Ovary (tissue), 9 donors: ENCODE measurements around the gene SLC25A29. TPM values are rescaled to one million over a fixed set of nuclear protein-coding genes. Genes with fewer than 3 reads are reported as not detected.

Experiments
- DNase-seq, 5 donors: peaks; one replicate each; pipeline ENCODE4 v3.0.0-alpha.2; 2019 to 2020
- H3K27ac ChIP-seq, 2 donors: fragments of 200-600 bp; one replicate each; pipeline versions ENCODE4 v1.5.1 to v1.8.0; 2019 to 2022
- H3K27me3 ChIP-seq: fragments of 200-600 bp; one replicate; pipeline ENCODE4 v1.8.0; 2022
- H3K36me3 ChIP-seq: fragments of 200-600 bp; sonication (generic); one replicate; pipeline ENCODE4 v1.5.1; 2019
- H3K4me1 ChIP-seq: one replicate; pipeline ENCODE4 v1.8.1; 2013; ENCODE audit warnings: mild to moderate bottlenecking, moderate library complexity; ENCODE audit not compliant: insufficient read depth
- H3K4me3 ChIP-seq: fragments of 200-600 bp; sonication (generic); one replicate; pipeline ENCODE4 v1.5.1; 2017
- H3K9me3 ChIP-seq, 2 donors: fragments of 200-600 bp in 1 of 2; sonication (generic) in 1 of 2; one replicate each; pipeline versions ENCODE4 v1.5.1 to v1.8.1; 2013 to 2019; ENCODE audit warnings: mild to moderate bottlenecking in 1 of 2, moderate library complexity in 1 of 2
- CTCF ChIP-seq, 3 donors: fragments of 450-650 bp in 2 of 3; fragments of 200-600 bp in 1 of 3; IDR thresholded peaks; one replicate each; pipeline versions ENCODE4 v1.5.1 to v1.8.0; 2016 to 2022; ENCODE audit warnings: antibody characterized with exemption in 3 of 3, mild to moderate bottlenecking in 1 of 3
- EP300 ChIP-seq: sonication (generic); formaldehyde crosslinking; IDR thresholded peaks from one replicate; pipeline ENCODE4 v1.6.1; 2017; ENCODE audit warnings: antibody characterized with exemption
- POLR2A ChIP-seq: fragments of 450-650 bp; IDR thresholded peaks from one replicate; pipeline ENCODE4 v1.6.1; 2017; ENCODE audit warnings: antibody characterized with exemption, mild to moderate bottlenecking, moderate library complexity
- WGBS, 3 donors: extraction: QIAGEN DNeasy Blood & Tissue Kit in 1 of 3; methylation state at CpG; one replicate each; pipeline versions ENCODE4 v1.1.5 to v1.1.7; 2013 to 2017; 5-methylcytosine and 5-hydroxymethylcytosine counted together
- intact Hi-C, 4 donors: fragments of 100-400 bp; cut with DNase I; formaldehyde crosslinking; loops; one replicate each; pipeline versions ENCODE4 v1.11.0 to v1.15.1; 2022 to 2023
- polyA plus RNA-seq, 2 donors: library from polyadenylated mRNA; stranded (reverse); fragments of 200-250 nt in 1 of 2; fragments of 350-450 nt in 1 of 2; fragmentation: Illumina TruSeq in 1 of 2; extraction: RNeasy Lipid Tissue Mini Kit (QIAGEN cat#74804) in 1 of 2; gene quantifications; one replicate each; pipeline ENCODE4 v1.2.3, GENCODE V29; 2013 to 2014
- total RNA-seq, 7 donors: library from RNA; depleted of rRNA in 2 of 7; stranded (reverse); fragments of >200 nt in 2 of 7; fragmentation: NEBNext Ultra II Directional in 3 of 7; extraction: Animal tissue kit (Norgen Biotek cat#: 25700) in 3 of 7; gene quantifications; one replicate each; pipeline versions ENCODE4 v1.1.0 to v1.2.4, GENCODE V29; 2016 to 2023
- donor health status: DM: no; HTN: no; CAD: no; lungs with moderate emphysema.
- donor health status: DM: no; HTN: no; CAD: no.
- donor health status: Bipolar disorder and iron deficiency.
- donor health status: DM: yes; HTN: yes; CAD: no.
- donor health status: DM: no; HTN: no; CAD: no.
- donor health status: DM: yes; HTN: yes; CAD: no.

SLC25A29 gene
- total and polyA plus RNA-seq, 9 donors: 9.1 to 177 (median 69.9) TPM

DNA sequence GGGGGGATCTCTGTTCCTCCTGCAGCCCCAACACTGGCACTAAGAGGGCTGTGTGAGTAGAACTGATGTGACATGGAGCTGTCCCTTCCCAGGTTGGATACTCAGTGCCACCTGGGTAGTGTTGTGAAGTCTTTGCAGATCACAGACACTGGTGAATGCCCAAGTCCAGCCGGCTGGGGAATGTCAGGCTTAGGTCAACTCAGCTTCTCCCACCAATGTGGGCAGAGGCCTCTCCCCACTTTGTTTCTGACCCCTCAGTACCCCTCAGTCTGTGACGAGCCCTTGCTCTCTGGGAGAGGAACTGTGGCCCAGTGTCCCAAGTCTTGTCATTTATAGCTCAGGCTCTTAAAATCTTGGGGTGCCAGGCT lies 11.3 kb downstream of the SLC25A29 start:
- H3K4me1 ChIP-seq: peaks cover 16% of the 10 kb centered on the region
- no peaks in the 10 kb centered on the region for H3K36me3 ChIP-seq
- no peak overlapping the region for H3K4me3 ChIP-seq
- H3K27me3 ChIP-seq: no peaks in the 10 kb centered on the region
- intact Hi-C loops: no loop called here
- H3K9me3 ChIP-seq: no peaks in the 10 kb centered on the region
- no peak for TF ChIP-seq EP300
- TF ChIP-seq CTCF (IDR thresholded peaks at IDR 0.05): no peak
- no peak overlapping the region for H3K27ac ChIP-seq
- DNase-seq: peak in 1 of 5 donors; percentile 16
- WGBS, 3 donors: 90 to 94% (median 92%) methylated on average over 2 of the region's 2 CpGs

- H3K27me3 ChIP-seq: no peaks in the 10 kb centered on the region
- H3K36me3 ChIP-seq: no peaks in the 10 kb centered on the region
- peak in 2 of 5 donors; percentile 20 to 45 for DNase-seq
- peaks cover 16% of the 10 kb centered on the region for H3K4me1 ChIP-seq
- no peaks in the 10 kb centered on the region for H3K9me3 ChIP-seq
- WGBS, 3 donors: 57 to 67% (median 66%) methylated on average over 12 of the region's 12 CpGs
- intact Hi-C loops: no loop called here
- no peak overlapping the region for H3K27ac ChIP-seq
- TF ChIP-seq POLR2A (no peak), CTCF (IDR thresholded peaks at IDR 0.05) (no peak), EP300 (no peak)
- no peak overlapping the region for H3K4me3 ChIP-seq
Observed at GRCh38 chr14:100294213-100294962, 11.9 kb downstream of the SLC25A29 start.

- intact Hi-C loops: no loop called here
- Histone ChIP-seq H3K27me3 (no peaks in the 10 kb centered on the region), H3K27ac (no peak overlapping the region), H3K4me1 (peaks cover 16% of the 10 kb centered on the region), H3K9me3 (no peaks in the 10 kb centered on the region), H3K36me3 (no peaks in the 10 kb centered on the region), H3K4me3 (no peak overlapping the region)
- DNase-seq: peak in 1 of 5 donors; percentile 15
- TF ChIP-seq POLR2A: no peak
- TF ChIP-seq EP300: no peak
- TF ChIP-seq CTCF (IDR thresholded peaks at IDR 0.05): no peak
- 62 to 70% (median 70%) methylated on average over 14 of the region's 14 CpGs for WGBS, 3 donors
Observed at GRCh38 chr14:100293497-100294212, 12.6 kb downstream of the SLC25A29 start.

DNA sequence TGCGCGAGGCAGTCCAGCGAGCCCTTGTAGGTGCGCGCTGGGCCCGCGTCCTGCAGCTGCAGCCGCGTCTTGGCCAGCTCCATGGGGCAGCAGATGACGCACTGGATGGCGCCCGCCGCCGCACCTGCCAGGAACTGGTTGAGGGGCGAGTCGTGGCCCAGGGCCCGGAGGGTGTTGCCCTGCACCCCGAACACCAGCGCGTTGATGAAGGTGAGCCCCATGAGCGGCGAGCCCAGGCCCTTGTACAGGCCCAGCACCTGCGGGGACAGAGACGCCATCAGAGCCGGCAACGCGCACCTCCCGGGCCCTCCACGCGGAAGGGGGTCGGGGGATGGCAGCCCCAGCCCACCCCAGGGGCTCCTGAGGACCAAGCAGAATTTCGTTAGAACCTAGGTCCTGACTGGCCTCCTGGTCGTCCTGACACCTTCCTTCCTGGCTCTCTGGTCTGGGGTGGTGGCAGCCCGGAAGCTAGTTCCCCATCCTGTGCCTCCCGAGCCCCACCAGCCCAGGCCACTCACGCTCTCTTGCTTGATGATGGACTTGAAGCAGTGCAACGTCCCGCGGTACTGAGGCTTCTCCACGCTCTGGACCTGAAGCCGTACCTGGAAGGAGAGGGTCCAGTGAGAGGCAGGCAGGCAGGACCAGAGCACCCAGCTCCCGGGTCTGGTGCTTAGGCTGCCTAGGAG lies 13.3 kb downstream of the SLC25A29 start:
- WGBS, 3 donors: 93 to 96% (median 95%) methylated on average over 40 to 42 of the region's 42 CpGs
- peaks cover 15% of the 10 kb centered on the region for H3K4me1 ChIP-seq

More for the DNA sequence above, 13.3 kb downstream of the SLC25A29 start:
- no peak for TF ChIP-seq CTCF (IDR thresholded peaks at IDR 0.05)
- TF ChIP-seq EP300: no peak
- TF ChIP-seq POLR2A: no peak
- no peaks in the 10 kb centered on the region for H3K27me3 ChIP-seq
- peak in 3 of 5 donors; percentile 12 to 38 (median 22) for DNase-seq
- no peaks in the 10 kb centered on the region for H3K36me3 ChIP-seq
- no peak overlapping the region for H3K4me3 ChIP-seq
- H3K27ac ChIP-seq: no peak overlapping the region
- no peaks in the 10 kb centered on the region for H3K9me3 ChIP-seq
- intact Hi-C loops: no loop called here
